Stimulated activated naive CD8-positive, alpha-beta T cell treated with anti-CD3 and anti-CD28 coated beads, Interleukin-15, Interleukin-2, amounts not matched to agents 100 U/mL and 50 U/mL, for 24 hours (primary cell): ENCODE data around the gene KAT8.
A peak's percentile ranks its signal among the peaks of the same experiment; 100 is the strongest.

Source experiments
- ATAC-seq: fragments of 150-1000 bp; cut with Tn5 transposase; one replicate; pipeline ENCODE4 v1.10.0; 2021
- DNase-seq: peaks from one replicate; pipeline ENCODE4 v3.0.0; 2021

KAT8 gene

DNA sequence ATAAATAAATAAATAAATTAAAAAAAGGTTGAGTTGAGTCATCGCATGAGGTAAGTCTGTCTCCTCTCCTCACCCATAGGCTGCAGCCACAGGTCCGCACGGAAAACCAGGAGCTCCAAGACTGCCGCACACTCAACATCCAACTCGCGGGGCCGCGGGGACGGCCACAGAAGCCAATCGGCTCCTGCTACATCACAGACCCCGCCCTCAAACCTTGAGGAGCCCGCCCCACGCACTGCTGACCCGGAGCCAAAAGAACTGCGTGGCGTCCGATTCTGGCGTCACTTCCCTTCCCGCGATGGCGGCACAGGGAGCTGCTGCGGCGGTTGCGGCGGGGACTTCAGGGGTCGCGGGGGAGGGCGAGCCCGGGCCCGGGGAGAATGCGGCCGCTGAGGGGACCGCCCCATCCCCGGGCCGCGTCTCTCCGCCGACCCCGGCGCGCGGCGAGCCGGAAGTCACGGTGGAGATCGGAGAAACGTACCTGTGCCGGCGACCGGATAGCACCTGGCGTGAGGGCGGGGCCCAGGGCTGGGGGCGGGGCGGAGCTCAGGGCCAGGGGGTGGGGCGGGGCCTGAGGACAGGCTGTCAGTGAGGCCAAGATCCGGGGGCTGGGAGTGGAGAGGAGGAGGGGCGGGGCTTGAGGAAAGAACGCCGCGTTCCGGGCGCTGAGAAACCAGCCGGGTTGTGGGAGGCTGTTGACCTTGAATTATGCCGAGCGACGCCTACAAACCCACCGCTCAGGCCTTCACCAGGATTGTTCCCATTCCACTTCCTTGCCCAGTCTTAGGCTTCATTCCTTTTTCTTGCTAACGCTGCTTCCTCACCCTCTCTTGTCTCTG lies at the start of gene KAT8:
TSS of gene KAT8 (plus strand) at position 281 of the 839 bp plus-strand sequence. CDS start at position 299, 18 bp downstream.
- ATAC-seq, result peak; percentile 94
- peak; percentile 98 for DNase-seq

DNA sequence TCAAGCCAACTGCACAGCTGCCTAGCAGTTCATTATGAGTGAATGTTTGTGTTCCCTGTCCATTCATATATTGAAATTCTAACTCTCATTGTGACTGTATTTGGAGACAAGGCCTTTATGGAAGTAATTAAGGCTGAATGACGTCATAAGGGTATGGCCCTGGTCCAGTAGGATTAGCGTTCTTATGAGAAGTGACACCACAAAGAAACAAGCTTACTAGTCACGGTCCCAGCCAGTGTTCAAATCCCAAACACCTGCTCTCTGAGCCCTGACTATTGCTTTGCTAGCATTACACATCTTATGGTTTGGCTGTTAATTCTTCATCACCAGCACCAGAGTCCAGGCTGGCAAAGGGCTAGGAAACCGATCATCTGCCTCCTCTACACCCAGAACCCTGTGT lies 45.6 kb upstream of the KAT8 start:
- DNase-seq (no peak), ATAC-seq (no peak)

DNA sequence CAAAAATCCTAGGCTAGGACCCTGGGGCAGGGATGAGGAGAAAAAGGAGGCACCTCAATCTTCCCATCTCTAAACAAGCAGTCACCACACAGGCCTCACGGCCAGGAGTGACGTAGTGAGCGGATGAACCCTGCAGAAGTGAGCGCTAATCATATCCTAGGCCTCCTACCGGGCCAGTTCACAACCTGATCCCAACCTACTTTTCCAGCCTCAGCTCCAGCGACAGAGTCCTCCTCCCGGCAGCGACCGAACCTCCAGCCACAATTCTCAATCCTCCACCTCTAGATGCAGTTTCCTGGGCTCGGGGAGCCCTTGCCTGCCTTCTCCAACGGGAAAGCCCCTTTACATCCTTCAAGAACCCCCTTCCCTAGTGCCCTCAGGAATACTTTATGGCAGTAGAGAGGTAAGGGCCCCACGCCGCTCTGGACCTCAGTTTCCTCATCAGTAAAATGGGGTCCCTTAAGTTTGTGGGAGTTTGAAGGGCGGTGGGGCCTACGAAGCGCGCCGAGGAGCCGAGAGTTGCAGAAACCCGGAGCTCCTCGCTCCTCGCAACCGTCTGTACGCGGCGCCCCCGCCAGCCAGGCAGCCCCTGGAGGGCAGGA lies 44.8 kb upstream of the KAT8 start:
- peak; percentile 37 for DNase-seq

DNA sequence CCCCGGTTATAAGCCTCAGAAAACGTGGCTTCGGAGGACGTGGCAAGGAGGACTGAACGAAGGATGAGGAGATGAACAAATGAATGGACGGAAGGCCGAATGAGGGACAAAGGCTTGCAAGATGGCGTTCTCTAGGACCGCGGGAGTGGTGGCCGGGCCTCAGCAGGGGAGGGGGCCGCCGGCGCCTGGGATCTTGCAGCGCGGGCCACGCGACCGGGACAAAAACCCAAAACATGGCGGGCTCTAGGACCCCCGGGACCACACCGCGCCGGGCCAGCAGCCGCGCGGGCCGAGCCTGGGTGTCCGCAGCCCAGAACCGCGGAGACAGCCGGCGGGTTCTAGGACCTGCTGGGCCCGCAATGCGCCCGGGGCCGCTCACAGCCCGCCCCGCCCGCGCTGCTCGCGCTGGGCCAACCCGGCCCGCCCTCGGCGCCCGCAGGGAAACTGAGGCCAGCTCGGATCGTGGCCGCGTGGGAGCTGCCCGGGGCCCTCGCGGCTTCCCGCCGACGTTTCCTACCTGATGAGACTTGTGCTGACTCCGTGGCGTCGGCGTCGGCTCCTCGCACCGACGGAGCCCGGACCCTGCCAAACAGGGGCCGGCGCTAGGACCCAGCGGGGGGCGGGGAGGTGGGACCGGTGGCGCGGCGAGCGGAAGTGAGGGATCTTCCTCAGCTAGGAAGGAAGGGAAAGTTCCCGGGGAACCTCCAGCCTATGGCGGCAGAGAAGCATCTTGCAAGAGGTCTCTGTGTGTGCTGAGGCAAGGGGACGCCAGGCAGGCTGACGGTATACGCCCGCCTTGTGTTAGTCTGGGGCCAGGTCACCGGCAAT lies 44.1 kb upstream of the KAT8 start:
- DNase-seq (peak; percentile 95), ATAC-seq (peak; percentile 61)

More for the DNA sequence above, 44.8 kb upstream of the KAT8 start:
- no peak for ATAC-seq

DNA sequence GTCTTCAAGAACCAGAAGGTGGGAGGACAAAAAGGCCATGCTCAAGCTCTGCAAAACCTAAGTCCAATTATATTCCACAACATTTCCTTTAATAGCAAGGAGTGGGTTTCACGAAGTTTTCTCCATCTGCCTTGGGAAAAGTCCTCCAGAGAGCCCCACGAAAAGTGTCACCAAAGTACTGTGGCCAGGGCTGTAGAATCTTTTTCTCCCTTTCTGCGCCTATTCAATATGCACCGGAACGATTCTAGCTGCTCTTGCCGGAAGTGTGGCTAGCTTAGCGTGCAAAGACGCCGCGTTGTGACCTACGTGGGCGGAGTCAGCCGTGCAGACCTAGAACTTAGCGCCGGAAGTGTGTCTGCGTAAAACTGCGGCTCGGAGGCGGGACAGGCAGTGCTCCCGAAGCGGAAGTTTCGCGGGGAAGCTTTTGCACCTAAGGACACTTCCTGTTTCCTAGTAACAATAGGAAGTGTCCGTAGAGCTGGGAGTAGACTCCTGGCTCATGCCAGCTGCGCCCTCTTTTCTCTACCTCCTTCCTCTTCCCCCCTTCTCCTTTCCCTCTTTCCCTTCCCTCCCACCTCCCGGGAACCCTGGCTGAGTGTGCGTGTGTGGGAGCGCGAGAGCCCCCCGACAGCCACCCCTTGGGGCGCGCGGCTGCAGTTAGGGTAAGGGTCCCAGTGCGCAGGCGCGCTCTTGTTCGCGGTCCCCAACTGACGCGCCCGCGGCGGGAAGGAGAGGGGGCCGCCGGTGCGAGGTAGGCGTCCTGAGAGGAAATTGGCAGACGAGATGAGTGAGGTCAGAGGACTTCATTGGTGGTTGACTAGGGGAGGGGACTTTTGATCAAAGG lies 43.3 kb upstream of the KAT8 start, which contains the start of the genes ZNF646 and ZNF668:
TSS of gene ZNF646 (plus strand) at position 453 of the 844 bp plus-strand sequence. CDS start 1,903 bp downstream, outside the sequence.
TSS of gene ZNF668 (minus strand) at position 271 of the 844 bp plus-strand sequence. CDS start 9,781 bp downstream, outside the sequence.
- DNase-seq, result peak; percentile 97
- peak; percentile 81 for ATAC-seq

DNA sequence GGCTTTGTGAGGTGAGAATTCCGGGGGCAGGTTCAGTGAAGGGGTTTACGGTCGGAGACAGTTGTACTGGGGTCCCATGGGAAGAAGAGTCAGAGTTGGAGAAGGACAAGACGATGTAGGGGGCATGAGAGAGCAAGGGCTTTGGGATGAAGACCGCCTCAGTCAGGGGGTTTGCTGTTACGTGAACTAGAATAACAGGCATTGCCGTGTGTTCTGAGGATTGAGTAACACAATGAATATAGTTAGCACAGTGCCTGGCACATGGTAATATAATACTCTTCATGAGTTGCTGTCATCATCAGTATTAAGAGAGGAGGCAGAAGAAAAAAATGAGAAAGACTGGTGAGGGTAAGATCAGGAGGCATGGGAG lies 42.7 kb upstream of the KAT8 start:
- no peak for DNase-seq

DNA sequence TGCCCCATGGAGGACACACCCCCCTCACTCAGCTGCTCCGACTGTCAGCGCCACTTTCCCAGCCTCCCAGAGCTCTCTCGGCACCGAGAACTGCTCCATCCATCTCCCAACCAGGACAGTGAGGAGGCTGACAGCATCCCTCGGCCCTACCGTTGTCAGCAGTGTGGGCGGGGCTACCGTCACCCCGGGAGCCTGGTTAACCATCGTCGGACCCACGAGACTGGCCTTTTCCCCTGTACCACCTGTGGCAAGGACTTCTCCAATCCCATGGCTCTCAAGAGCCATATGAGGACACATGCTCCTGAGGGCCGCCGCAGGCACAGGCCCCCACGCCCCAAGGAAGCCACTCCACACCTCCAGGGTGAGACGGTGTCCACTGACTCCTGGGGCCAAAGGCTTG lies 41.1 kb upstream of the KAT8 start:
- no peak for DNase-seq
- no peak for ATAC-seq

More for the DNA sequence above, 42.7 kb upstream of the KAT8 start:
- no peak for ATAC-seq

DNA sequence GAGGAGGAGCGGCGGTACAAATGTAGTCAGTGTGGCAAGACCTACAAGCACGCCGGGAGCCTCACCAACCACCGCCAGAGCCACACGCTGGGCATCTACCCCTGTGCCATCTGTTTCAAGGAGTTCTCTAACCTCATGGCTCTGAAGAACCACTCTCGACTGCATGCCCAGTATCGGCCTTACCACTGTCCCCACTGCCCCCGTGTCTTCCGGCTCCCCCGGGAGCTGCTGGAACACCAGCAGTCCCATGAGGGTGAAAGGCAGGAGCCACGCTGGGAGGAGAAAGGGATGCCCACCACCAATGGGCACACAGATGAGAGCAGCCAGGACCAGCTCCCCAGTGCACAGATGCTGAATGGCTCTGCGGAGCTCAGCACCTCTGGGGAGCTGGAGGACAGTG lies 40.4 kb upstream of the KAT8 start:
- DNase-seq (no peak), ATAC-seq (no peak)

DNA sequence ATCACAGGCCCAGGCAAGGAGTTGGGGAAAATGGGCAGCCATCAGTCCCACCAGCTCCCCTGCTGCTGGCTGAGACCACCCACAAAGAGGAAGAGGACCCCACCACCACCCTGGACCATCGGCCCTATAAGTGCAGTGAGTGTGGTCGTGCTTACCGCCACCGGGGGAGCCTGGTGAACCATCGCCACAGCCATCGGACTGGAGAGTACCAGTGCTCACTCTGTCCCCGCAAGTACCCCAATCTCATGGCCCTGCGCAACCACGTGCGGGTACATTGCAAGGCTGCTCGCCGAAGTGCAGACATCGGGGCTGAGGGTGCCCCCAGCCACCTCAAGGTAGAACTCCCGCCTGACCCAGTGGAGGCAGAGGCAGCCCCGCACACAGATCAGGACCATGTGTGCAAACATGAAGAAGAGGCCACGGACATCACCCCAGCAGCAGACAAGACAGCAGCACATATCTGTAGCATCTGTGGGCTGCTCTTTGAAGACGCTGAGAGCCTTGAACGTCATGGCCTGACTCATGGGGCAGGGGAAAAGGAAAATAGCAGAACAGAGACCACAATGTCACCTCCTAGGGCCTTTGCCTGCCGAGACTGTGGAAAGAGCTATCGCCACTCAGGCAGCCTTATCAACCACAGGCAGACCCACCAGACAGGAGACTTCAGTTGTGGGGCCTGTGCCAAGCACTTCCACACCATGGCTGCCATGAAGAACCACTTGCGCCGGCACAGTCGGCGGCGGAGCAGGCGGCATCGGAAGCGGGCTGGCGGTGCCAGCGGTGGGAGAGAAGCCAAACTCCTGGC lies 39.7 kb upstream of the KAT8 start:
- ATAC-seq, result no peak

DNA sequence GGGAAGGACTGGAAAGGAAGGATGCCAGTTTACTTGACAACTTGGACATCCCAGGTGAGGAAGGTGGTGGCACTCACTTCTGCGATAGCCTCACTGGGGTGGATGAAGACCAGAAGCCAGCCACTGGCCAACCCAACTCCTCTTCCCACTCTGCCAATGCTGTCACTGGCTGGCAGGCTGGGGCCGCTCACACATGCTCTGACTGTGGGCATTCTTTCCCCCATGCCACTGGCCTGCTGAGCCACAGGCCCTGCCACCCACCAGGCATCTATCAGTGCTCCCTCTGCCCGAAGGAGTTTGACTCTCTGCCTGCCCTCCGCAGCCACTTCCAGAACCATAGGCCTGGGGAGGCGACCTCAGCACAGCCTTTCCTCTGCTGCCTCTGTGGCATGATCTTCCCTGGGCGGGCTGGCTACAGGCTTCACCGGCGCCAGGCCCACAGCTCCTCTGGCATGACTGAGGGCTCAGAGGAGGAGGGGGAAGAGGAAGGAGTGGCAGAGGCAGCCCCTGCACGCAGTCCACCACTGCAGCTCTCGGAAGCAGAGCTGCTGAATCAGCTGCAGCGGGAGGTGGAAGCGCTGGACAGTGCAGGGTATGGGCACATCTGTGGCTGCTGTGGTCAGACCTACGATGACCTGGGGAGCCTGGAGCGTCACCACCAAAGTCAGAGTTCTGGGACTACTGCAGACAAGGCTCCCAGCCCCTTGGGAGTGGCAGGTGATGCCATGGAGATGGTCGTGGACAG lies 38.7 kb upstream of the KAT8 start:
- DNase-seq (no peak), ATAC-seq (no peak)

More for the DNA sequence above, 39.7 kb upstream of the KAT8 start:
- DNase-seq, result no peak

DNA sequence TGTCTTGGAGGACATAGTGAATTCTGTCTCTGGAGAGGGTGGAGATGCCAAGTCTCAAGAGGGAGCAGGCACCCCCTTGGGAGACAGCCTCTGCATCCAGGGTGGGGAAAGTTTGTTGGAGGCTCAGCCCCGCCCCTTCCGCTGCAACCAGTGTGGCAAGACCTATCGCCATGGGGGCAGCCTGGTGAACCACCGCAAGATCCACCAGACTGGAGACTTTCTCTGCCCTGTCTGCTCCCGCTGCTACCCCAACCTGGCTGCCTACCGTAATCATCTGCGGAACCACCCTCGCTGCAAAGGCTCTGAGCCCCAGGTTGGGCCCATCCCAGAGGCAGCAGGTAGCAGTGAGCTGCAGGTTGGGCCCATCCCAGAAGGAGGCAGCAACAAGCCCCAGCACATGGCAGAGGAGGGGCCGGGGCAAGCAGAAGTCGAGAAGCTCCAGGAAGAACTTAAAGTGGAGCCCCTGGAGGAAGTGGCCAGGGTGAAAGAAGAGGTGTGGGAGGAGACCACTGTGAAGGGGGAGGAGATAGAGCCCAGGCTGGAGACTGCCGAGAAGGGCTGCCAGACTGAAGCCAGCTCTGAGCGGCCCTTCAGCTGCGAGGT lies 38.0 kb upstream of the KAT8 start:
- ATAC-seq, result no peak
- DNase-seq, result no peak

DNA sequence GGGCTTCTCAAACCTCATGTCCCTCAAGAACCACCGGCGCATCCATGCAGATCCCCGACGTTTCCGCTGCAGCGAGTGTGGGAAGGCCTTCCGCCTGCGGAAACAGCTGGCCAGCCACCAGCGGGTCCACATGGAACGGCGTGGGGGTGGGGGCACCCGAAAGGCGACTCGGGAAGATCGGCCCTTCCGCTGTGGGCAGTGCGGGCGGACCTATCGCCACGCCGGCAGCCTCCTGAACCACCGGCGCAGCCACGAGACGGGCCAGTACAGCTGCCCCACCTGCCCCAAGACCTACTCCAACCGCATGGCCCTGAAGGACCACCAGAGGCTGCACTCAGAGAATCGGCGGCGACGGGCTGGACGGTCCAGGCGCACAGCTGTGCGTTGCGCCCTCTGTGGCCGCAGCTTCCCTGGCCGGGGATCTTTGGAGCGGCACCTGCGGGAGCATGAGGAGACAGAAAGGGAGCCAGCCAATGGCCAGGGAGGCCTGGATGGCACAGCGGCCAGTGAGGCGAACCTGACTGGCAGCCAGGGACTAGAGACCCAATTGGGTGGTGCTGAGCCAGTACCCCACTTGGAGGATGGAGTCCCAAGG lies 37.3 kb upstream of the KAT8 start:
- DNase-seq (no peak), ATAC-seq (no peak)

DNA sequence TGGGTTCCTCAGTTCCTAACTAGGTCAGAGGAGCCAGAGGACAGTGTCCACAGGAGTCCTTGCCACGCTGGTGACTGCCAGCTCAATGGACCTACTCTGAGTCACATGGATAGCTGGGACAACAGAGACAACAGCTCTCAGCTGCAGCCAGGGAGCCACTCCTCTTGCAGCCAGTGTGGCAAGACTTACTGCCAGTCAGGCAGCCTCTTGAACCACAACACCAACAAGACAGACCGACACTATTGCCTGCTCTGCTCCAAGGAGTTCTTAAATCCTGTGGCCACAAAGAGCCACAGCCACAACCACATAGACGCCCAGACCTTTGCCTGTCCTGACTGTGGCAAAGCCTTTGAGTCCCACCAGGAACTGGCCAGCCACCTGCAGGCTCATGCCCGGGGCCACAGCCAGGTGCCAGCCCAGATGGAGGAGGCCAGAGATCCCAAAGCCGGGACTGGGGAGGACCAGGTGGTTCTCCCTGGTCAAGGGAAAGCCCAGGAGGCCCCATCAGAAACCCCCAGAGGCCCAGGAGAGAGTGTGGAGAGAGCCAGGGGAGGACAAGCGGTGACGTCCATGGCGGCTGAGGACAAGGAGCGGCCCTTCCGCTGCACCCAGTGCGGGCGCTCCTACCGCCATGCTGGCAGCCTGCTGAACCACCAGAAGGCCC lies 36.6 kb upstream of the KAT8 start:
- no peak for DNase-seq
- ATAC-seq, result no peak

DNA sequence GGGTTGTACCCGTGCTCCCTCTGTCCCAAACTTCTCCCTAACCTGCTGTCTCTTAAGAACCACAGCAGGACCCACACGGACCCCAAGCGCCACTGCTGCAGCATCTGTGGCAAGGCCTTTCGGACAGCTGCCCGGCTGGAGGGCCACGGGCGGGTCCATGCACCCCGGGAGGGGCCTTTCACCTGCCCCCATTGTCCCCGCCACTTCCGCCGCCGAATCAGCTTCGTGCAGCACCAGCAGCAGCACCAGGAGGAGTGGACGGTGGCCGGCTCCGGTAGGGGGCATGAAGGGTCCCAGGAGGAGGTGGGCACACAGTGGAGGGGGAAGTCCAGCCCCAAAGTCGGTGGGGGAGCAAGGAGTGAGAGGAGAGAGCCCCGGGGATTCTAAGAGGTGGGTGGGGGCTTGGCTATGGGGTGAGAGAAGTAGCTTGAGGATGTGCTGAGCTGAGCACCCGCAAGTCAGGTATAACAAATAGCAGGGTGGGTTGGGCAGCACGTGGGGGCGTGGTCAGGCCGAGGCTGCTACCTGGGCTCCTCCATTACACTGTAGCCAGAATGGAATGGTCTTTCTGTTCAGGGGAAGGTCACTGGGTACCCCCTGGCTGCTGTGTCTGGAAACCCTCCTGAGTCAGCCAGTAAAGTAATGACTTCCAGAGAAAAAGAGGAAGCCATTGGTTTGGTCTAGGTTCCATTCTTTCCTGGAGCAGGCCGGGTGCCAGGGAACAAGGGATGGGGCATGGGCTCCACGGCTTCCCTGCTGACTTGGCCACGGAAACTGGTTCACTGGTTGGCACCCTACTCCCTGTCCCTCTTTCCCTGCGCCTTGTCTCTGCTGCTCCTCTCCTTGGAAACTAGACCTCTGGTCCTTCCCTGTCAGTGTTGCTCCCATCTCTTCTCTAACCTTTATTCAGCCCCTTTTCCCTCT lies 35.8 kb upstream of the KAT8 start:
- ATAC-seq (no peak), DNase-seq (no peak)

DNA sequence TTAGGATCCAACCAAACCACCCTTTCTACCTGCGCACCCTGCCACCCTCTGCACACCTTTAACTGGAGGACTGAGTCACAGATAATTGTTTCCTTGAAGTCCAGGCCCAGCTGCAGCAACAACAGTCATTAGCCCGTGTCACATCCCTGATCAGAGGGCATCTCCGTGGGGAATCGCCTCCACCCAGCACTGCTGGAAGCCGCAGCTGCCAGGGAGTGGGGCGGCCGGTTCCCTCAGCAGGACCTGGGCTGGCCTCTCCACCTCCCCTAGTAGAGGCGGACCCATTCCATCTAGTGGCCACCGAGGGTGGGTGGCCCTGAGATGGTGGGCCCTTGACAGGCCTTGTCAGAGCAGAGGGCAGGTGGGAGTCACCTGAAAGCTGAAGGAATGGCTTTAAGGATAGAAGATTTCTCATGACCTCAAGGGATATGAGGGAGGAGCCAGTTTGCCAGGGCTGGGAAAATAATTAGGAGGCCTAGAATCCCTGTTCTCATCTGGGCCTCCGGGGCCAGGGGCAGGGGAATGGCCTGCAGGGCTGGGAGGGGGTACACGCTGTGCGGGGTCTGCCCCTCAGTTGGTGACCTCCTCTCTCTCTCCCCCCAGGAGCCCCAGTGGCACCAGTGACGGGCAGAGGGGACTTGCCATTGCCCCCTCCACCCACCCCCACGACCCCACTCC lies 35.0 kb upstream of the KAT8 start:
- DNase-seq (no peak), ATAC-seq (no peak)

DNA sequence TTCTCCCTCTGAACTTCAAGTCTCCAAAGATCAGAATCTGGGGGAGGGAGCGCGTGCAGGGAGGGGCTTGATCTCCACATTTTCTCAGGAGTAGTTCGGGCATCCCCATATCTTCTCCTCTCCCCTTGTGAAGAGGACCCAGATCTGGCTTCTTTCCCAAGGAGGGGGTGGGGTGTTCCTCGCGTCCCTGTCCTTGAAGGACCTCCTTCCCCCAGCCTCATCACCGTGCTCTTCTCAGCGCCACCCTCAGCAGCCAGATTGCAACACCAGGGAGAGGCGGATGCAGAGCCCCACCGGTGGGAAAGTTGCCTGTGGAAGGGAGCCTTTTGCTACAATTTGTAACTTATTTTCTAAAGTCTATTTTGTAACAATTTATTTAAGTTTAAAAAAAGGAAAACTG lies 34.4 kb upstream of the KAT8 start:
- no peak for ATAC-seq
- no peak for DNase-seq

DNA sequence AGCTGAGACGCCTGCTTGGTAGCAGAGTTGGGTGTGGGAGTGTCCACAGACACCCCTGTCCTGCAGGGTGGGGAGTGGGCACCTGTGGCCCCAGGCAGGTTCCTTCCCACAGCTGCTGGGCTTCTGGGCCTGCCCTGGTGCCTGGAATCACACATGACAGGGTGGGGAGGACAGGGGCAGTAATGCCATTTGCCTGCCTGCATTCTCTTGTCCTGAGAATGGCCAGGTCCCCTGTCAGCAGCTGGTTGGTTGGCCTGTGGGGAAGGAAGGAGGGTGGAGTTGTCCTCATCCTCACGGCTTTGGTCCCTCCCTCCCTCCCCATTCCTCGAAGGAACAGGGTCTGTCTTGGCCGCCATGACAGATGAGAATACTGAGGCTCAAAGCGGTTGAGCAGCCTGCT lies 33.9 kb upstream of the KAT8 start:
- no peak for ATAC-seq
- no peak for DNase-seq
